ENCODE data around the gene FAM161A. TPM values are rescaled to one million over a fixed set of nuclear protein-coding genes. Genes with fewer than 3 reads are reported as not detected.
"Not testable (repeated sequence)": the region's sequence is repeated elsewhere in the genome, so short reads cannot be mapped to it uniquely, and the experiment has no call there.

The FAM161A gene
- total RNA-seq, 3 donors from 2014 or later = 3.5 to 4.0 (median 3.6) TPM

DNA sequence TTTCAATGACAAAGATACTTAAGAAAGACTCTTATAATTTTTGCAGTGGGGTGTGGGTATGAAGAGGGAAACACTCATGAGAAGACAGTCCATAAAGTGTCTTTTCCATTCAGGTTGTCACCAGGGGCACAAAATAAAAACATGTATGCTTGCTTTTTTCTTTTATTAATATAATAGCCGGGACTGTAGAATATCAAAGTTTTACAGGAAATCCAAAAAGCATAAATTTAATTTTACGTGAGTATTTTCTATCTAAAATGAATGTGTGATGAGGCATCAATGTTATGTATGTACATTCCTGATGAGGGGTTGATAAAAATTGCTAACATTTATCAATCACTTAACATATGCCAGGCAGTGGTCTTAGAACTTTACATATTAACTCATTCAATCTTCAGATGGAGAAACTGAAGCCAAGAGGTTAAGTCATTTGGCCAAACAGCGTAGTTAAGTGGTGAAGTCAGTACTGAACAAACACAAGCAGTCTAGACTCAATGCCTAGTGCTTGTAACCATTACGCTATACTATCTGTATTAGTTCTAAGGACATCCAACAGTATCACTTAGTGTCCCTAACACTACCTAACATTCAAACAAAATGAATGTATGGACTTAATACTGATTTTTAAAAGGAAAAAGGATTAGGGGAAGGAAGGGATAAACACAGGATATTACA lies 23.8 kb upstream of the FAM161A start:
- intact Hi-C loops (cut with DNase I; ENCODE audit: low total_unique reads) = no loop called here
- no peak overlapping the region for H3K27ac ChIP-seq
- H3K9me3 ChIP-seq = no peaks in the 10 kb centered on the region
- H3K27me3 ChIP-seq = no peaks in the 10 kb centered on the region
- H3K4me1 ChIP-seq = no peaks in the 10 kb centered on the region
- H3K4me3 ChIP-seq = no peak overlapping the region
- no peak for TF ChIP-seq POLR2A (IDR thresholded peaks at IDR 0.05)
- TF ChIP-seq CTCF (IDR thresholded peaks at IDR 0.05) = no peak
- TF ChIP-seq POLR2AphosphoS5 (IDR thresholded peaks at IDR 0.05) = no peak
- no peak for DNase-seq (ENCODE audit: low spot score in 2 of 2)
- peaks cover 9% of the 10 kb centered on the region for H3K36me3 ChIP-seq

- H3K9me3 ChIP-seq = no peaks in the 10 kb centered on the region
- no peak overlapping the region for H3K27ac ChIP-seq
- no peaks in the 10 kb centered on the region for H3K4me1 ChIP-seq
- TF ChIP-seq POLR2A (IDR thresholded peaks at IDR 0.05) (no peak), CTCF (IDR thresholded peaks at IDR 0.05) (no peak), POLR2AphosphoS5 (IDR thresholded peaks at IDR 0.05) (no peak)
- intact Hi-C loops (cut with DNase I; ENCODE audit: low total_unique reads) = no loop called here
- DNase-seq (ENCODE audit: low spot score in 2 of 2) = no peak
- H3K36me3 ChIP-seq = peaks cover 9% of the 10 kb centered on the region
- H3K4me3 ChIP-seq = no peak overlapping the region
- H3K27me3 ChIP-seq = no peaks in the 10 kb centered on the region
These were observed 22.5 kb upstream of the FAM161A start for GRCh38 chr2:61876400-61876799.

GRCh38 chr2:61866482-61867089 lies 12.7 kb upstream of the FAM161A start:
- DNase-seq (ENCODE audit: low spot score in 2 of 2); H3K4me3 ChIP-seq; H3K27me3 ChIP-seq; intact Hi-C loops (cut with DNase I; ENCODE audit: low total_unique reads); H3K27ac ChIP-seq; H3K4me1 ChIP-seq; H3K36me3 ChIP-seq: not testable (repeated sequence)
- peaks cover 0 to 10% of the 10 kb centered on the region in 2 donors for H3K9me3 ChIP-seq

DNA sequence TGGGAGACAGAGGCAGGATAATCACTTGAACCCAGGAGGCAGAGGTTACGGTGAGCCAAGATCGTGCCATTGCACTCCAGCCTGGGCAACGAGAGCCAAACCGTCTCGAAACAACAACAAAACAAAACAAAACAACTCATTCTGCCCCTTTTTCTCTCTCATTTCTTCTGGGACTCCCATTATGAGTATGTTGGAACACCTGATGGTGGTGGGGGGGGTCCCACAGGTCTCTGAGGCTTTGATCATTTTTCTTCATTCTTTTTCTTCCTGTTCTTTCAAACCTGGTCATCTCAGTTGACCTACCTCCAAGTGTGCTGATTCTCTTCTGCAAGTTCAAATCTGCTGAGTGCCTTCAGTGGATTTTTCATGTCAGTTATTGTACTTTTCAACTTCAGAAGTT lies 8.2 kb upstream of the FAM161A start:
- intact Hi-C loops (cut with DNase I; ENCODE audit: low total_unique reads) = no loop called here
- H3K9me3 ChIP-seq = peaks cover 0 to 10% of the 10 kb centered on the region in 2 donors
- H3K4me3 ChIP-seq = no peak overlapping the region
- TF ChIP-seq POLR2AphosphoS5 (IDR thresholded peaks at IDR 0.05) (no peak), POLR2A (IDR thresholded peaks at IDR 0.05) (no peak), CTCF (IDR thresholded peaks at IDR 0.05) (no peak)
- no peak overlapping the region for H3K27ac ChIP-seq
- no peaks in the 10 kb centered on the region for H3K4me1 ChIP-seq
- no peak for DNase-seq (ENCODE audit: low spot score in 2 of 2)
- H3K27me3 ChIP-seq = no peaks in the 10 kb centered on the region
- no peaks in the 10 kb centered on the region for H3K36me3 ChIP-seq

DNA sequence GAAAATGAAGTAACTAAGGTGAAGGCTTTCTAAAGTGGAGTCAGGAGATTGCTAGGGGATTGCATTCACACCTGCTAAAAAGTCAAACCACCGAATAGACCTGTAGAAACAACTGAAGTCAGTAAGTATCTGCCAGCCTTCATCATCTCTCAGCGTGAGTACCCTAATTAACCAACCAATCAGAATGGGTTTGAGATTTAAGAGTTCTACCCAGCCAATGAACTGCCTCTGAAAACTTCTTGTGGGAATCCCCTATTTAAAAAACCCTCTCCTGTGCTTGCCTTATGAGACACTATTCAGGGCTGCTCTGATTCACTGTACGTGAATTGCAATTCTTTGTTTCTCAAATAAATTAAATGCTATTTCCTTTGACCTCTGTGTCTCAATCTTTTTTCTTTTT lies 3.4 kb upstream of the FAM161A start:
- Histone ChIP-seq H3K27me3 (no peaks in the 10 kb centered on the region), H3K27ac (no peak overlapping the region), H3K4me3 (no peak overlapping the region), H3K4me1 (no peaks in the 10 kb centered on the region), H3K36me3 (no peaks in the 10 kb centered on the region), H3K9me3 (peaks cover 0 to 5% of the 10 kb centered on the region in 2 donors)
- intact Hi-C loops (cut with DNase I; ENCODE audit: low total_unique reads) = no loop called here
- TF ChIP-seq CTCF (IDR thresholded peaks at IDR 0.05) = no peak
- no peak for TF ChIP-seq POLR2AphosphoS5 (IDR thresholded peaks at IDR 0.05)
- TF ChIP-seq POLR2A (IDR thresholded peaks at IDR 0.05) = no peak
- DNase-seq (ENCODE audit: low spot score in 2 of 2) = no peak
